HG02938 (cell line): ENCODE measurements around the gene GMPR.
"Not testable (repeated sequence)": the region's sequence is repeated elsewhere in the genome, so short reads cannot be mapped to it uniquely, and the experiment has no call there.

ENCODE experiments used
- ATAC-seq: cut with Tn5 transposase; IDR thresholded peaks from one replicate; pipeline ENCODE4 v1.9.1; 2021; ENCODE audit warnings: mild to moderate bottlenecking, moderate library complexity; ENCODE audit not compliant: unreplicated experiment

The GMPR gene

DNA sequence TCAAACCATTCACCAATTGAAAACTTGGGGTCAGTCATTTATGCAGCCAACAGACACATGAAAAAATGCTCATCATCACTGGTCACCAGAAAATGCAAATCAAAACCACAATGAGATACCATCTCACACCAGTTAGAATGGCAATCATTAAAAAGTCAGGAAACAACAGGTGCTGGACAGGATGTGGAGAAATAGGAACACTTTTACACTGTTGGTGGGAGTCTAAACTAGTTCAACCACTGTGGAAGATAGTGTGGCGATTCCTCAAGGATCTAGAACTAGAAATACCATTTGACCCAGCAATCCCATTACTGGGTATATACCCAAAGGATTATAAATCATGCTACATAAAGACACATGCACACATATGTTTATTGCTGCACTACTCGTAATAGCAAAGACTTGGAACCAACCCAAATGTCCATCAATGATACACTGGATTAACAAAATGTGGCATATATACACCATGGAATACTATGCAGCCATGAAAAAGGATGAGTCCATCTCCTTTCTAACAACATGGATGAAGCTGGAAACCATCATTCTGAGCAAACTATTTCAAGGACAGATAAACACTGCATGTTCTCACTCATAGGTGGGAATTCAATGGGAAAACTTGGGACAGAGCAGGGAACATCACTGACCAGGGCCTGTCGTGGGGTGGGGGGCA is 13.2 kb upstream of the GMPR start:
- not testable (repeated sequence) for ATAC-seq

DNA sequence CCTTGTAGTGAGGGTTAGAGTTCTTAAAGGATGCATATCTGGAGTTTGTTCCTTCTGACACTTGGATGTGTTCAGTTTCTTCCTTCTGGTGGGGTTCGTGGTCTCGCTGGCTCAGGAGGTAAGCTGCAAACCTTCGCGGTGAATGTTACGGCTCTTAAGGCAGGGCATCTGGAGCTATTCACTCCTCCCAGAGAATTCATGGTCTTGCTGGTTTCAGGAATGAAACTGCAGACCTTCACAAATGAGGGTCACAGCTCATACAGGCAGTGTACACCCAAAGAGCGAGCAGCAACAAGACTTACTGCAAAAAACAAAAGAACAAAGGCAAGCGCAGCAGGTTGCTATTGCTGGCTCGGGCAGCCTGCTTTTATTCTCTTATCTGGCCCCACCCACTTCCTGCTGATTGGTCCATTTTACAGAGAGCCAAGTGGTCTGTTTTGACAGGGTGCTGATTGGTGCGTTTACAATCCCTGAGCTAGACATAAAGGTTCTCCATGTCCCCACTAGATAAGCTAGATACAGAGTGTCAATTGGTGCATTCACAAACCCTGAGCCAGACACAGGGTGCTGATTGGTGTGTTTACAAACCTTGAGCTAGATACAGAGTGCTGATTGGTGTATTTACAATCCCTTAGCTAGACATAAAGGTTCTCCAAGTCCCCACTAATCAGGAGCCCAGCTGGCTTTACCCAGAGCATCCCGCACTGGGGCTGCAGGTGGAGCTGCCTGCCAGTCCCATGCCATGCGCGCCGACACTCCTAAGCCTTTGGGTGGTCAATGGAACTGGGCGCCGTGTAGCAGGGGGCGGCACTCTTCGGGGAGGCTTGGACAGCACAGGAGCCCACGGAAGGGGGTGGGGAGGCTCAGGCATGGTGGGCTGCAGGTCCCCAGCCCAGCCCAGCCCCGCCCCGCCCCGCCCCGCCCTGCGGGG is 12.0 kb upstream of the GMPR start:
- not testable (repeated sequence) for ATAC-seq

DNA sequence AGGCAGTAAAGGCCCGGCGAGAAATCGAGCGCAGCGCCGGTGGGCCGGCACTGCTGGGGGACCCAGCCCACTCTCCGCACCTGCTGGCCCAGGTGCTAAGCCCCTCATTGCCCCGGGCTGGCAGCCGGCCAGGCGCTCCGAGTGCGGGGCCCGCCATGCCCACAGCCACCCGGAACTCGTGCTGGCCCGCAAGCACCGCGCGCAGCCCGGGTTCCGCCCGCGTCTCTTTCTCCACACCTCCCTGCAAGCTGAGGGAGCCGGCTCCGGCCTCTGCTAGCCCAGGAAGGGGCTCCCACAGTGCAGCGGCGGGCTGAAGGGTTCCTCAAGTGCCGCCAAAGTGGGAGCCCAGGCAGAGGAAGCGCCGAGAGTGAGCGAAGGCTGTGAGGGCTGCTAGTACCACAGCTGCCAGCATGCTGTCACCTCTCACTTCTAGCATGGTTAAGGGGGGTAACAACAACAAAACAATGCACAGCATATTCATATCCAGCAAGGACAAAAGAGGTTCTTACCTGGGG is 11.3 kb upstream of the GMPR start:
- no peak for ATAC-seq

GRCh38 chr6:16227605-16228004 is 10.8 kb upstream of the GMPR start:
- ATAC-seq, result no peak

DNA sequence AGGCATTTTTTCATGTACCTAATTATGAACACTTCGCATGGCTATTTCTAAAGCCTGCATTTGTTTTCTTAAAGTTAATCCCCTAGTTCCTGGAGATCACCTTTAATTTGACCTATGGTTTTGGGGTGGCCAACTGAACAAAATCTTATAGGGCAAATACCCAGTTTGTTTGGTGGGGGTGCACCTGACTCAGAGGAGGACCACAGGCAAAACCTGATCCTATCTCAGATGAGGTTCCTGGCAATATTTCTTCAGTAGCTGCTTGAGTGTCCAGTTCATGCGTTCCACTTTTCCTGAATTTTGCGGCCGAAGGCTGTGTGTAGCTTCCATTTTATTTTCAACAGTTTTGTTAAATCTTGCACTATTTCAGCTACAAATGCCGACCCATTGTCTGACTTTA is 10.3 kb upstream of the GMPR start:
- ATAC-seq, result no peak

- no peak for ATAC-seq
Observed at GRCh38 chr6:16228709-16229665, 9.4 kb upstream of the GMPR start.

DNA sequence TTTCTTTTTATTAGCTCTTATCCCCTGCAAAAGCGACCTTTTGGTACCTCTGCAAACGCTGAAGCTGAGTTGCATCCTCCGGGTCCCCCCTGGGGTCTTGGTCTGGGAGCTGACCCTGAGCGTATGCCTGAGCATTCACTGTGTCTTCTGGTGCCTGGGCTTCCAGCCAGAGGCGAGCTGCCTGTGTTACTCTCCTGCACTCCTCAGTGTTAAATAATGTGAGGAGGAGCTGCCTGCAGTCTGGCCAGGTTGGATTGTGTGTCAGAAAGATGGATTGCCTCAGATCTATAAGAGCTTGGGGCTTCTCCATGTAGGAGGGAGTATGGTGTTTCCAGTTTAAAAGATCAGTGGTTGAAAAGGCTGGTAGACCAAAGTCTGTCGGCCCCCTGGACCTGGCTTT is 8.7 kb upstream of the GMPR start:
- ATAC-seq, result no peak

DNA sequence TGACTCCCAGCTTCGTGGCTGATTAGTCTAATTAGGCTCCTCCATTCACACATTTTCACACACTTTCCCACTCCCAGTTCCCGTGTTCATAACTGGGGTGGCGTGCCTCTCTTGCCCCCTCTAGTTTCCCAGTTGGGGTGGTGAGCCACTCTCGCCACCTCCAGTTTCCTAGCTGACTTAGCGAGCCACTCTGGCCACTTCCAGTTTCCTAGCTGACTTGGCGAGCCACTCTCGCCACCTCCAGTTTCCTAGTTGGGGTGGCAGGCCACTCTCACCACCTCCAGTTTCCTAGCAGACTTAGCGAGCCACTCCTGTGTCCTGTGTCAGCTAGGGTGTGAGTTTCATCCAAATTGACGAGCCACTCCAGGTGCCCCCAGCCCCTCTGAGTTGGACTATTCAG is 7.4 kb upstream of the GMPR start:
- ATAC-seq, result no peak

DNA sequence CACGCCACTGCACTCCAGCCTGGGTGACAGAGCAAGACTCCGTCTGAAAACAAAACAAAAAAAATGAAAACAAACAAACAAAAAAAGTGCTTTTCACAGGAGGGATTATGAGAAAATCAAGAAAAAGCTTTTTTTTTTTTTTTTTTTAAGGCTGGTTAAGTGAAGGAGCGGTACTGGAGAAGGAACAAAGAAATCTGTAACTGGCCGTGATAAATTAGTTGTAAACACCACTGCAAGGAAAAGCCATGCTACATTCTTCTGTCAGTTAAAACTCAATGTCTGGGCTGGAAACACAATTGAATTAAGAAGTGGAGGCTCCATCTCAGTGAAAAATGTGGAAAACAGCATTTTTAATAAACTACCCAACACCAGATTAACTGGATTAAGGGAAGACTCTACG is 6.3 kb upstream of the GMPR start:
- ATAC-seq, result no peak

- no peak for ATAC-seq
Observed at GRCh38 chr6:16236009-16236501, 2.3 kb upstream of the GMPR start.

- peak; percentile 50 for ATAC-seq
Observed at GRCh38 chr6:16236631-16237199, 1.7 kb upstream of the GMPR start.

GRCh38 chr6:16237242-16237641 is 1.1 kb upstream of the GMPR start:
- ATAC-seq, result no peak

GRCh38 chr6:16238963-16239797 is 793 bp downstream of the GMPR start:
- ATAC-seq, result no peak

GRCh38 chr6:16239798-16240123 is 1.4 kb downstream of the GMPR start:
- no peak for ATAC-seq

DNA sequence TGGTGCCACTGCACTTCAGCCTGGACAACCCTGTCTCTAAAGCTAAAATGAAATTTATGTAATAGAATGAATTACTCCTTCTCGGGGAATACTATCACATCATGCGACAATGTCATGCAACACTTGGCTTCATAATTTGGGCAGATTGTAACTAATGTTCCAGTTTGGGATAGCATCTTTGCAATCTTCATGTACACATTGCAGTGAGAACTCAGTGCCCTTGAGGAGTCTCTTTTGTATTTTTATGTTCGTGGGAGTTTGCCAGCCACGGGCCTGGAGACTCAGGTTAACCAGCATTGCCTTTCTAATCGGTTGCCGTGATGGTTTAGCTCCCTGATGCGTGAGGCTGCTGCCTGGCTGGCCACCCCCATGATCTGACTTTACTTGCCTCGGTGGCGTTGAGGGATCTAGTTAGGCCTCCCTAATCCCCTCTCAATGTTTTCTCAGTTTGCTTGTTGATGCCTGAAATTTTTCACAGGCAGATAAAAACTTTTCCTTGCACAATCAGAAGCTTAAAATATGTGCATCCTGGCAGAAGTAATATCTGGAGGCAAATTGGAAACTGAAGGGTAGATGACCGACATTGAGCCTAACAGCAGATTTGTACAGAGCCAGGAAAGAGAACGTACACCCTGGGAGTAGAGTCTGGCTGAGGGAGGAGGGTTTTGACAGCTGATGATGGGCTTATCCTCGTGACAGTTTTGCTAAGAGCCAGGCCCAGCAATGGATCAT is 2.4 kb downstream of the GMPR start:
- no peak for ATAC-seq

- no peak for ATAC-seq
Observed at GRCh38 chr6:16241321-16241689, 2.9 kb downstream of the GMPR start.

- ATAC-seq, result no peak
Observed at GRCh38 chr6:16243055-16243454, 4.7 kb downstream of the GMPR start.

DNA sequence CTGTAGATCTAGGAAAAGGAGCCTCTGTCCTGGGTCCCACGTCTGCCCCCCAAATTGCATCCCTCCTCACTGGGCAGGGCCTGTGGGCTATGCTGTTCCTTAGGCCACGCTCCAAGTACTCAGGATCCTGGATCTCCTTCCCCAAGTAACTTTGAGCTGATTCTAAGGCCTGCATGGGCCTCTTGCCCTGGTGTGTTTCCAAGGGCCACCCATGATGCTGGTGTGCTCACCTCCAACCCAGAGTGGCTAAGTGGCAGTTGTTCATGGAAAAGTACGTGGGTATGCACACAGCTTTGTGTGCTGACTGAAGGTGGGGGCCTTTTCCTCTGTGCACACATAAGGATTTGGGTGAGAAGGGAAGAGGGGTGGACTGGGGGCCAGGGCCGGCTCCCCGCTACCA is 5.3 kb downstream of the GMPR start:
- no peak for ATAC-seq

DNA sequence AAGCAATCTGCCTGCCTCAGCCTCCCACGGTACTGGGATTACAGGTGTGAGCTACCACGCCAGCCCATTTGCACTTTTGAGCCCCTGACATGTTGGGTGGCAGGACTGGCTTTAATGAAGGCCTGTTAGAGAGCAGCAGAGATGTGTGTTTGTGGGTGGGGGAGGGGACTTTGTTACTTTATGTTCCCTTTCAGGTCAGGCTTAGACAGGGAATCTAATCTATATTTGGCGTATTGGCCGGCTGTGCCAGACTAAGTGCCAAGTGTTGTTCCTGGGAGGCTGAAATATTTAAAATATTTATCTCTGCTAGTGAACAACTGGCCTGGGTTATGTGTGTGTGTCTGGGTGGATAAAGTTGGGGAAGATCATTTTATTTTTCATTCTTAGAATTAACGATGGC is 6.1 kb downstream of the GMPR start:
- no peak for ATAC-seq
